Measurements from ENCODE around the gene HACD2. TPM values are rescaled to one million over a fixed set of nuclear protein-coding genes. Genes with fewer than 3 reads are reported as not detected.

The HACD2 gene
- total RNA-seq, 1 donor from 2014 or later: 13.9 TPM

DNA sequence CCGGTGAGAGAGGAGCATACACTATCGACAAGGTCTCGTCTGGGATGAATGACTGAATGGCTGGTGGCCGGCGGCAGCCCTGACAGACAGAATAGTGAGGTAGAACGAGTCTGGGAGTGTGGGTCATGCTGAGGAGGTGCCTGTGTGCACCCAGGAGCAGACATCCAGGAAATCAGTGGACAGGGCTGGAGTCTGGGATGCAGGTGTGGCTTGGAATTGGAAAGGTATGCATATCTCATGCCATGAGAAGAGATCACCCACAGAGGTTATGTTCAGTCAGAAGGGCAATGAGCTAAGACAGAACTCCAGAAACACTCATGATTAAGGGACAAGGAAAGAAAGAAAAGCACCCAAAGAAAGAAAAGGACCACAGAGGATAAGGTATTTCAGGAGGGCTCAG, 20.8 kb downstream of the HACD2 start:
- TF ChIP-seq CTCF (IDR thresholded peaks at IDR 0.05; ENCODE audit: unreplicated experiment): no peak
- Mint-ChIP-seq H3K4me1 (ENCODE audit: unreplicated experiment) (peaks cover 8% of the 10 kb centered on the region), H3K36me3 (ENCODE audit: low read depth, unreplicated experiment) (peaks cover 12% of the 10 kb centered on the region)

DNA sequence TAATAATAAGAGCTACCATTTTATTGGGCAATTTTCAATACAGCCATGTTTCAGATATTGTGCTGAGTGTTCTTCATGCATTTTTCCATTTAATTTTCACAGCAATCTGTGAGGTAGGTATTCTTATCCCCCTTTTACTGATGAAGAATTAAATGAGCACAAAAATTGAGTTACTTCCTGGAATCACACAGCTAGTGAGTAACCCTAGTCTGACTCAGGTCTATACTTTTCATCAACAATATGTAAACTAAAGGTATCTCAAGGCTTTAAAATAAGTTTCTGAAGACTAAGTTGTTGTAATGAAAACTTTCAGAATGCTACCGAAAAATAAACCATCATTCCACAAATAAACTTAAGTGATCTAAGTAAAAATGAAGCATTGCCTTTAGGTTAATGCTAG, 22.3 kb downstream of the HACD2 start:
- no peak overlapping the region for H3K27ac Mint-ChIP-seq (ENCODE audit: unreplicated experiment)
- TF ChIP-seq CTCF (IDR thresholded peaks at IDR 0.05; ENCODE audit: unreplicated experiment): no peak
- peaks cover 9% of the 10 kb centered on the region for H3K36me3 Mint-ChIP-seq (ENCODE audit: low read depth, unreplicated experiment)
- H3K27me3 Mint-ChIP-seq (ENCODE audit: unreplicated experiment): no peaks in the 10 kb centered on the region
- no peak for DNase-seq (ENCODE audit: low spot score)
- H3K4me3 Mint-ChIP-seq (ENCODE audit: unreplicated experiment): no peak overlapping the region
- H3K9me3 Mint-ChIP-seq (ENCODE audit: unreplicated experiment): no peaks in the 10 kb centered on the region
- H3K4me1 Mint-ChIP-seq (ENCODE audit: unreplicated experiment): peaks cover 8% of the 10 kb centered on the region

More for the DNA sequence above, 20.8 kb downstream of the HACD2 start:
- no peak overlapping the region for H3K4me3 Mint-ChIP-seq (ENCODE audit: unreplicated experiment)
- no peak for DNase-seq (ENCODE audit: low spot score)
- no peaks in the 10 kb centered on the region for H3K27me3 Mint-ChIP-seq (ENCODE audit: unreplicated experiment)
- H3K27ac Mint-ChIP-seq (ENCODE audit: unreplicated experiment): no peak overlapping the region
- no peaks in the 10 kb centered on the region for H3K9me3 Mint-ChIP-seq (ENCODE audit: unreplicated experiment)

GRCh38 chr3:123561188-123561587, 23.7 kb downstream of the HACD2 start:
- H3K4me3 Mint-ChIP-seq (ENCODE audit: unreplicated experiment): no peak overlapping the region
- DNase-seq (ENCODE audit: low spot score): no peak
- peaks cover 8% of the 10 kb centered on the region for H3K4me1 Mint-ChIP-seq (ENCODE audit: unreplicated experiment)
- no peak for TF ChIP-seq CTCF (IDR thresholded peaks at IDR 0.05; ENCODE audit: unreplicated experiment)
- no peaks in the 10 kb centered on the region for H3K27me3 Mint-ChIP-seq (ENCODE audit: unreplicated experiment)
- no peaks in the 10 kb centered on the region for H3K9me3 Mint-ChIP-seq (ENCODE audit: unreplicated experiment)
- peaks cover 18% of the 10 kb centered on the region for H3K36me3 Mint-ChIP-seq (ENCODE audit: low read depth, unreplicated experiment)
- H3K27ac Mint-ChIP-seq (ENCODE audit: unreplicated experiment): no peak overlapping the region

DNA sequence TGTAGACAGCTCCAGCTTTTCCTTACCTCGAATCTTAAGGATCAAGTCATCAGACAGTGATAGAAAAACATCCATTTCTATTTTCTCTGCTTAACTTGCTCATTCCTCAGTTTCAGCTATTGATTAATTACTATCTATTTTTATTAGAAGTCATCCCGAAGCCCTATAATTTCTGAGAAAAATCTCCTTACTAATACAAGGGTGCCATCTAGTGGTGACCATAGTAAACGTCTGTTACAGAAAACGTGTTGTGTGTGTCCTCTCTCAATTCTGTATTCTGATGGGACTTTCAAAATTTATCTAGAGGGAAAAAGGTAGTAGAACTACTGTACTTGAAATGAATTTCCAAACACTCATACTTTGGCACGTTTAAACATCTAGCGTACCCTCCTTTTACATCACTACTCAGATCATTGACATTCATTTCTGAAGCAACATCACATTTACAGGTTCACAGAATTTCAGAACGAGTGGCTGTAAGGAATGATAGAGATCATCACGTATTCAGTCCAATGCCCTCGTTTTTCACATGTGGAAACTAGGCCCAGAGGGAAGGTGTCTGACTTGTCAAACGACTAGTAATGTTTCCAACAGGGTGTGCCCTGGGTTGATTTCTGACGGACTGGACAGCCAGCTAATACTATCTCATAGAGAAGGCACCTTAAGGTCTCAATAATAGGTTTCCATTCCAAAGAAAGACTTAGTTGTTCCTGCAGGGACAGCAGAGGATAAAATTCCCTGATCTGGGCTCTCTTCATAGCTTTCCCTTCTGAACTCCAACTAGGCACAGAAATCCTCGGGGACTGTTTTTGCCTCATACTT, 25.6 kb downstream of the HACD2 start:
- peak; percentile 73 for TF ChIP-seq CTCF (IDR thresholded peaks at IDR 0.05; ENCODE audit: unreplicated experiment)
- Mint-ChIP-seq H3K27me3 (ENCODE audit: unreplicated experiment) (no peaks in the 10 kb centered on the region), H3K36me3 (ENCODE audit: low read depth, unreplicated experiment) (peaks cover 27% of the 10 kb centered on the region), H3K27ac (ENCODE audit: unreplicated experiment) (no peak overlapping the region), H3K9me3 (ENCODE audit: unreplicated experiment) (no peaks in the 10 kb centered on the region), H3K4me3 (ENCODE audit: unreplicated experiment) (no peak overlapping the region), H3K4me1 (ENCODE audit: unreplicated experiment) (peaks cover 8% of the 10 kb centered on the region)
- DNase-seq (ENCODE audit: low spot score): peak; percentile 13

DNA sequence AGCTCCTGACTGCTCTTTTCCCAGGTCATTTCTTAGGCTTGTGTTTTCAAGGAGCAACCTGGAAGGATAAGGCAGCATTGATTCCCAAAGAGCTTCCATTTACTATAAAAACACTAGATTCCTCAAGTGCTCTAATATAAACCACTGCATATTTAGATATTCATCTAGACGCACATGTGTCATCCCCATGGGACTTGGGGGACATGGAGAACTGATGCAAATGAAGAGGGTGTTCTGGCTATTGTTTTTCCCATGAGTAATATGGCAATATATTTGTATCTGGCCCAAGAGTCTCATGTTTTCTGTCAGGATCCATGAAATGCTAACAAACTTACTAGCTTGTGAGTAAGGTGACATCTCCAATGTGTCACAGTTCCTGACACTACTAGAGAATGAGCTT, 31.3 kb downstream of the HACD2 start:
- H3K4me3 Mint-ChIP-seq (ENCODE audit: unreplicated experiment): no peak overlapping the region
- no peak for TF ChIP-seq CTCF (IDR thresholded peaks at IDR 0.05; ENCODE audit: unreplicated experiment)
- peaks cover 1% of the 10 kb centered on the region for H3K27me3 Mint-ChIP-seq (ENCODE audit: unreplicated experiment)
- no peak for DNase-seq (ENCODE audit: low spot score)
- H3K9me3 Mint-ChIP-seq (ENCODE audit: unreplicated experiment): no peaks in the 10 kb centered on the region
- no peak overlapping the region for H3K27ac Mint-ChIP-seq (ENCODE audit: unreplicated experiment)
- peaks cover 41% of the 10 kb centered on the region for H3K36me3 Mint-ChIP-seq (ENCODE audit: low read depth, unreplicated experiment)
- H3K4me1 Mint-ChIP-seq (ENCODE audit: unreplicated experiment): no peaks in the 10 kb centered on the region

All from endothelial cell (in vitro differentiated cells).